HL-60/S4 treated with retinoic acid at 250 ng/mL for 4 days and 3 days (cell line): ENCODE measurements around the gene PHLPP1.

Source experiments
- in situ Hi-C: fragments of 300-500 bp; cut with MboI; formaldehyde crosslinking; loops from 2 replicates; pipeline ENCODE4 v1.7.0; 2022; ENCODE audit warnings: low sequenced_read_pairs

PHLPP1 gene

GRCh38 chr18:62717169-62717924 lies 2.0 kb downstream of the PHLPP1 start:
- in situ Hi-C loops = loop anchor here (10.0 kb wide), 1 partner anchor 237 kb away; no protein-coding TSS in a partner anchor

DNA sequence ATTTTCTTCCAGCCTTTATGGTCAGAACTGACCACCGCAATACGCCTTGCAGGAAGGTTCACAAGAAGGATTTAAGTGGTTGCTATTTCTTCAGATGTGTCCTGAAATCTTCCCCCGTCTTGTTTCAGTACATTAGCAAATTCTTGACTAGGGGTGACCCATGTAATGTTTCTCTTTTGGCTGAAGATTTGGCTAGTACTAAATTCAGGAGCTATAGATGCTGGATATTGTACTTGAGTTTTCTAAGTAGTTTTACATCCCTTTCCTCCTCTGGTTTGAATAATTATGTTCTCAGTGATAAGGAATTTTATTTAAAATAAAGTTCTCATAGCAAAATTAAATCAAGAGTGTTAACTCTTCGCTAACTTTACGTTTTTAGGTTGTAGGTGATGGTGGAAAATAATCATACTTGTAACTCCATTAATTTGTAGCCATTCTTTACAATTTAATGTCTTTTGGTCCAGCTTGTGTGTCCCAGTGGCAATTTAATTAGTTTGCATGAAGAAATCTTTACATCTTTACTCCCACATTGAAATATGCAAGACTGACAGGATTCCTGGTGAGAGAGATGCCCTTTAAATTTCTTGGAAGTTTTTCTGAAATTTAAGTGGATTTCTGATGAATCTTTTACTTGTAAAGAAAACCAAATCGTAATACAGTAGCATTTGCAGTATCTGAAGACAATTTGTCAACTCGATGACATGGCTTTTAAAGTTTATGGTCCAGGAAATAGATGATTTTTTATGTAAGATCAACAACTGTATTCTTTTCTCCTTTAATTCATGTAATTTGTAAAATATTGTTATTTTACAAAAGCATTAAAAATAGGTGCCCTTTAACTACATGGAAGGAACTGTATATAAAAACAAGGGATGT lies 2.8 kb downstream of the PHLPP1 start:
- in situ Hi-C loops = loop anchor here (10.0 kb wide), 1 partner anchor 237 kb away; no protein-coding TSS in a partner anchor

DNA sequence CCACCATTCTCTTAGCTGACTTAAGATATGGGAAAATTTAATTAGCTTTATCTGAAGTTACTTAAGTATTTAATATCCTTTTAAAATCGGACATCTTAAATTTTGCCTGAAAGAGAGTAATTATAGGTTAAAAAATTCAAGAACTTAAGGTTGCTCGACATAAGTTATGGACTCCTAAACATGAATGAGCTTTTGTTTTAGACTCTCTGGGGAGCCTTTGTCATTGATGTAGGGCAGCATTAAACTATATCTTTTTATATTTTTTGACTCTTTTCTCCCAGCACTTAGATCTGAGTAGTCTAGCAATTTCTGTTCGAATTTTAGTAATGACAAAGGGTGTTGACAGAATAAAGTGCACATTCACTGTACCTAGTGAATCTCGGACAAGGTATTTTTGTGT lies 4.7 kb downstream of the PHLPP1 start:
- in situ Hi-C loops = no loop called here

GRCh38 chr18:62720766-62721613 lies 5.6 kb downstream of the PHLPP1 start:
- in situ Hi-C loops = no loop called here

DNA sequence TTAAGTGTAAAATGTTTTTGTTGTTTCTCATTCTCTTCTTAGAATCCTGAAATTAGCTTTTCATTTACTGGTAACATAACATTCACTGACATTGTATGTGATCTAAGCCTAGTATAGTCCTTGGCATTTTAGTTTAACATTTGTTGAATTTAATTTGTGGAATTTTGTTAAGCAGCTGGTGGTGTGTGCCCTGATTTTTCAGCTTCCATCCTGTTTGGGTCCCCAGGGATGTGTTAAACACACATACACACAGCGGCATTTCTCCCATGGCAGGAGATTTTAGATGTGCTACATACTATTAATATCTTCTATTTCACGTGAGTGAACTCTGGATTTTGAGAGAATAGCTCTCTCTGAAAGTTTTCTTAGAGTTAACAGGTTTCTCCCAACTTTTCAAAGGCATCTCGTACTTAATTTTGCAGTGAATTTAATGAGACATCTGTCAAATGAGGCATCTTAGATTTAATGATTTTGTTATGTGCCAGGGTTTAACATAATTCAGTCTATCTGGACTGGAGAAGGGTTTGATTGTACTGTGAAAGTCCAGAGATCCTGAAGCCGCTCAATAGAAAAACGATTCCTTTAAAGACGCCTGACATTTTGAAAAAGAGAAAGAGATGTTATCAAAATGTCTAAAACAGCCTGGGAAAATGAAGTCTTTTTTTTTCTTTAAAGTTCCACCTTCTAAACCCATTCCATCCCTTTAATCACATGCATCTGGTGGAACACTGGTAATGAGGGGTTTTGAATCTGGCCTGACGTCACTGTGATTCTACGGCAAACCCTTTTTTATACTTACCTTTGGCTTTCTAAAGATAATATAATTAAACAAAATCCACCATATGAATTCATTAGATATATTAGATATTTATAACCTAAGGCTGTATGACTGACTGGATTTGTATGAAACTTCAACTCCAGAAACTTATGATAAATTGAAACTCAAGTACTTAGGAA lies 6.8 kb downstream of the PHLPP1 start:
- in situ Hi-C loops = no loop called here

- in situ Hi-C loops = no loop called here
These were observed 8.4 kb downstream of the PHLPP1 start for GRCh38 chr18:62723666-62724281.

DNA sequence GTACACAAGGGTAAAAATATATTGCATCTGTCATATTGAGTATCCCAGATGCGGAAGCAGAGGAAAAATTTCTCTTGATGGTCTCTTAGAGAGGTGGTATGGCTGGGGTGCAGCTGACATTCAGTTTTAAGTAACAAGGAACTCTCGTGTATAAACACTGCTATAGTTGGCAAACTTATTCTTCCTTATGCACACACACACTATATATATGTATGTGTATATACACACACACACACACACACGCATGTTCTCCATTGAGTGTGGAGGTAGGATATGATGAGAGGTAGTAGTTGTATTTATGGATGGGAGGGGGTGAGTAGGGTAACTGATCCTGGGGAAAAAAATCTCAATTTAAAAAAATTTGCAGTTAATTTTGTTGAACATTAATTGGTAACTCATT lies 10.6 kb downstream of the PHLPP1 start:
- in situ Hi-C loops = no loop called here

GRCh38 chr18:62728254-62728653 lies 12.9 kb downstream of the PHLPP1 start:
- in situ Hi-C loops = no loop called here

DNA sequence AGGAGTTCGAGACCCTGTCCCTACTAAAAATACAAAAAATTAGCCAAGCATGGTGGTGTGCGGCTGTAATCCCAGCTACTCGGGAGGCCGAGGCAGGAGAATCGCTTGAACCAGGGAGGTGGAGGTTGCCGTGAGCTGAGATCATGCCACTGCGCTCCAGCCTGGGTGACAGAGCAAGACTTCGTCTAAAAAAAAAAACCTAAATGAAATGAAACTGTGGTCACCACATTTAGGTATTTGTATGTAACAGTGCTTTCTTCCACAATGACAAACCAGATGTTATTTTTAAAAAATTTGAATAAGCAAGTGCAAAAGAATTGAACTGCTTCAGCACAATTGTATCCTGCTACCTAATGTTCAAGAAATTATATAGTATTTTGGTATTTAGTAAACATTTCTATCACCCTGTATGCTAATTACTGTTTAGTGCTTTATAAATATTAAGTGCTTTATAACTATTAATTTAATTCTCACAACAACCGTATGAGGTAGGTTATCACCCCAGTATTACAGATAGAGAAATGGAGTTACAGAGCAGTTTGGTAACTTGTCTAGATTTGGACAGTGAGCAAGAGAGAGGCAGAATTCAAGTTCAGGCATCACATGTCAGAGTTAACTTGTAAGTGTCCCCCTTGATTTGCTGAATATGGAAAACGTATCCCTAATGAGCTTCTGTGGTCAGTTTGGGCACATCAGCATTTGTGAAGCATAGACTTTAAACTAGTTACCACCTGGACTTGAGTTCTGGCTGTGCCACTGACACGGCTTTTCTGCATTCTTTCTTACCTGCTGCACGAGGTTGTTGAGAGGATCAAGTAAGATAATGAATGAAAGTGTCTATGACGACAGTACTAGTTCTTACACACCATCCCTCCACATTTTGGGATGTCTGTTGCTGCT lies 14.4 kb downstream of the PHLPP1 start:
- in situ Hi-C loops = no loop called here

DNA sequence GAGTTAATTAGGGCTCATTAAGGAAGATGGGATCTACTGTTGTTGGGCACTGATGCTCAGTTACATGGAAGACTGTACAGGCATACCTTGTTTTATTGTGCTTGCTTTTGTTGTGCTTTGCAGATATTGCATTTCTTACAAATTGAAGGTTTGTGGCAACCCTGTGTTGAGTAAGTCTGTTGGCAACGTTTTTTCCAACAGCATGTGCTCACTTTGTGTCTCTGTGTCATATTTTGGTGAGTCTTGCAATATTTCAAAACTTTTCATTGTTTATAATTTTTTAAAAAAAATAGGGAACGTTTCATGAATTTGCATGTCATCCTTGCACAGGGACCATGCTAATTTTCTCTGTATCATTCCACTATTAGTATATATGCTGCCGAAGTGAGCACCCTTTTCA lies 15.6 kb downstream of the PHLPP1 start:
- in situ Hi-C loops = no loop called here

GRCh38 chr18:62732617-62733016 lies 17.3 kb downstream of the PHLPP1 start:
- in situ Hi-C loops = no loop called here

DNA sequence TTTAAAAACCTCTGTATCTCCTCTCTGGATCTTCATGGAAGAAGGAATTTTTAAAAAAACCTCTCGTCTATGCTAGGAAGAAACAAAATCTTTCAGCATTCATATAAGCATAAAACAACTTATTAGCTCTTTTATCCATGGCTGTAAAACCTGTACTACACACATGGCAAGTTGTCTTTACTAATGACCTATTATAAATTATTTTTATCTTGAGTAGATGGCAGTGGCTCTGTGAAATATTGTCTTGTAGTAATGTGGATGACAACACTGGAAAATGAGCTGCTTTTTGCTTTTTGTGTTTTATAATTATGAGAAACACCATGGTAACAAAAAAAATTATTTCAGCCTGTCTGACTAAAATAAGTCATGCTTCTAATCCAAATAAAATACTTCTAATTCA lies 18.9 kb downstream of the PHLPP1 start:
- in situ Hi-C loops = no loop called here

DNA sequence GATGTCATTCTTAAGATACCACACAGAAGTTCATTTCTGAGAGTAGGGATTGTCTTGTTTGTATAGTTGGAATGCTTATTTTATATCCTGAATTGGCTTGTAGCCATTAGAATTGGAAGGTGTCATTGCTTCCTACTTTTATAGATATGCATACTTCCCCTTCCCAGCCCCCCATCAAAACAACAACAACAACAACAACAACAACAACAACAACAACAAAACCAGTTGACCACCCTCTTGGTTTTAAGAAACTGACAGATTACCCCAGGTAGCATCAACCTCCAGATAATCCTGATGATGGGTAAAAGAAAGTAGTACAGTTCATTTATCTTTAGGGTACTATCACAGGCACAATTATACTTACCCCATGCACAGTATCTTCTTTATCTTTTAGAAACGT lies 20.0 kb downstream of the PHLPP1 start:
- in situ Hi-C loops = no loop called here

GRCh38 chr18:62736077-62736855 lies 20.9 kb downstream of the PHLPP1 start:
- in situ Hi-C loops = no loop called here

DNA sequence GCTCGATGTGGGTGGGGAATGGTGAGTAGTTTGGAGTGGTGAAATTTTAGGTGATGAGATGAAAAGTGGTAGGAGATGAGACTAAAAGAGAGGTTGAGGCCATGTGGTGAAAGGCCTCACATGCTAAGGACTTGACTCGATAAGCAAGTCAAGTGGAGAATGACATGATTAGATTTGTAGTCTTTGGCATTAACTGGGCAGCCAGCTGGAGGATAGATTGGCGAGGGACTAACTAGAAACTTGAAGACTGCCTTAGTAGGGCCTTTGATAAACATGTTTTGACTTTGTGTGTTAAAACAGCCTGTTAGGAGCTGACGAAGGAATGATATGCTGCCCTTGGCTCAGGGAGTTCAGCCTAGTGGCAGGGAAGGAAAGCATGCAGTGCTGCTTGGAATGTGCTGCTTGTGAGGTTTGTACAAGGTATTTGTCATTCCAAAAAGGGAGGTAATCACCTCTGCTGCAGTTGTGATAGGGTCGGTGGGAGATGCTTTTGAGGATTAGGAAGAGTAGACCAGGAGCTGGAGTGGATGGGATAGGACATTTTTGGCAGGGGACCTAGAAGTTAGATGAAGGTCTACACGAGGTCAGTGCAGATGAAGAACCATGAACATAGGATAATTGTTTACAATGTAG lies 22.0 kb downstream of the PHLPP1 start:
- in situ Hi-C loops = no loop called here

DNA sequence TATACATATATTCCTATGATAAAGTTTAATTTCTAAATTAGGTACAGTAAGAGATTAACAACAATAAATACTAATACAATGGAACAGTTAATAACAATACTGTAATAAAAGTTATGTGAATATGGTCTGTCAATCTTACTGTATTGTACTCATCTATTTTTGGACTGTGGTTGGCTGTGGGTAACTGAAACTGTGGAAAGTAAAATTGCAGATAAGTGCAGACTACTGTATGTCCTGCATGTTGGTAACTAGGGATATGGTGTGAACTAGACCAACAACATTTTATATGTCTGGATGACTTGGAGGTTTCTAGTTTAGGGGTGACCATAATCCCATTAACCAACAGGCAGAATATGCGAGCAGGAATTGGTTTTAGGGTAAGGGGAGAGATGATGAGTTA lies 23.3 kb downstream of the PHLPP1 start:
- in situ Hi-C loops = no loop called here

DNA sequence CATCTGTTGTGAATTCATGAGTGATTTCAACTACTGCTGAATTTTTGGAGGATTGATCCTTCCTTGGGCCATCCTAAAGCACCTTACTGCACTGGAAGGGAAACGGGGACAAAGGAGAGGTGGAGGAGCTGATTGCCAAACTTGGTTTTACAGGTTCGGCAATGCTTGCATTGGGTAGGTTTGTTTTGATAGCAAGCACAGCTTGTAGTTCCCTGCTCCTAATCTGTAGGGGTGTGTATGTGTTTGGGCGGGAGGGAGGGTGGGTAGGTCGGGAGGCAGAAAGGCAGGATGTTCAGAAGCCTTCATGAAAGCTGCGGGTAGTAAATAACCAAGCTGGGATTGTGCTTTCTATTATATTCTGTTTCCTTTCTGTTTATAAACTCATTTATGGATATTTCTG lies 24.6 kb downstream of the PHLPP1 start:
- in situ Hi-C loops = no loop called here
